Stomach (tissue), 4 donors: ENCODE results near the gene INSIG1.

Source experiments
- POLR2AphosphoS5 ChIP-seq, 3 donors: sonication (generic); formaldehyde crosslinking; IDR thresholded peaks; one replicate each; pipeline ENCODE4 v1.6.1; 2016; ENCODE audit warnings: antibody characterized with exemption in 3 of 3
- TF ChIP-seq, protein P1 (sequence below), 7 experiments: fragments of 450-650 bp in 4 of 7; fragments of 200-600 bp in 3 of 7; sonication (generic) in 3 of 7; IDR thresholded peaks; one replicate each; pipeline ENCODE4 v1.5.1; 2016 to 2019; ENCODE audit warnings: antibody characterized with exemption in 7 of 7, control low read depth in 2 of 7, mild to moderate bottlenecking in 1 of 7

DNA sequence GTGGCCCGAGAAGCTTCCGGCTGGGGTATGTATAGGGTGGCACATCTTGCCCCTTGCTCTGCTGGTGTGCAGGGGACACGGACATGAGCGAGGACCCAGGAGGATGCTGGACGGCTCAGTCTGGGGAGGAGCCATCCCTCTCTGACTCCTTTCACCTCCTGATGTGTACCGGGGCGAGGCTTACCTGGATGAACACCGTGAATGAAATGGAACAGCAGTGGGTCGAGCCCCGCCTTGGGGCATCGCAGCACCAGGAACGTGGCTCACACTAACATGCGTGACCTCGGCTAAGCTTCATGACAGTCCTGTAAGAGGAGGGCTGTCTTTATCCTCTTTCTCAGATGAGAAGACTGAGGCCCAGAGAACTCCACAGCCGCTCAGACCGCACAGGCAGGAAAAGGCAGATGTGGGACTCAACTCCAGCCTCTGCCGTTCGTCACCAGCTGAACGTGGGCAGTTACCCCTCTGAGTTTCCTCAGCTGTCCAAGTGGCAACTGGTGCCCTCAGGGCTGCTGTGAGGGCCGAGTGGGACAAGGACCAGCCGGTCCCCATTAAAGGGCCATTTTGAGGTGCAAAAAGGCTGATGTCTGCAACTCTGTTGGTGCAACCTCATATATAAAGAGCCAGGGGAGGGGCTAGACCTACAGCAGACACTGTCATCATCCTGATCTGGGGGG lies 54.5 kb downstream of the INSIG1 start:
- TF ChIP-seq, protein P1, sequence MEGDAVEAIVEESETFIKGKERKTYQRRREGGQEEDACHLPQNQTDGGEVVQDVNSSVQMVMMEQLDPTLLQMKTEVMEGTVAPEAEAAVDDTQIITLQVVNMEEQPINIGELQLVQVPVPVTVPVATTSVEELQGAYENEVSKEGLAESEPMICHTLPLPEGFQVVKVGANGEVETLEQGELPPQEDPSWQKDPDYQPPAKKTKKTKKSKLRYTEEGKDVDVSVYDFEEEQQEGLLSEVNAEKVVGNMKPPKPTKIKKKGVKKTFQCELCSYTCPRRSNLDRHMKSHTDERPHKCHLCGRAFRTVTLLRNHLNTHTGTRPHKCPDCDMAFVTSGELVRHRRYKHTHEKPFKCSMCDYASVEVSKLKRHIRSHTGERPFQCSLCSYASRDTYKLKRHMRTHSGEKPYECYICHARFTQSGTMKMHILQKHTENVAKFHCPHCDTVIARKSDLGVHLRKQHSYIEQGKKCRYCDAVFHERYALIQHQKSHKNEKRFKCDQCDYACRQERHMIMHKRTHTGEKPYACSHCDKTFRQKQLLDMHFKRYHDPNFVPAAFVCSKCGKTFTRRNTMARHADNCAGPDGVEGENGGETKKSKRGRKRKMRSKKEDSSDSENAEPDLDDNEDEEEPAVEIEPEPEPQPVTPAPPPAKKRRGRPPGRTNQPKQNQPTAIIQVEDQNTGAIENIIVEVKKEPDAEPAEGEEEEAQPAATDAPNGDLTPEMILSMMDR (IDR thresholded peaks at IDR 0.05): no peak
- TF ChIP-seq POLR2AphosphoS5 (IDR thresholded peaks at IDR 0.05): no peak
